CD4-positive, alpha-beta T cell treated with Interleukin-6 at 100 ng/mL for 8 hours (primary cell): ENCODE results near the gene WDFY3.
"Not testable (repeated sequence)": the region's sequence is repeated elsewhere in the genome, so short reads cannot be mapped to it uniquely, and the experiment has no call there.

Experiments
- DNase-seq: peaks from one replicate; pipeline ENCODE4 v3.0.0-alpha.2; 2020; ENCODE audit warnings: mixed read lengths, low spot score

WDFY3 gene

GRCh38 chr4:84673475-84674240 is 292.8 kb downstream of the WDFY3 start:
- DNase-seq, result no peak

DNA sequence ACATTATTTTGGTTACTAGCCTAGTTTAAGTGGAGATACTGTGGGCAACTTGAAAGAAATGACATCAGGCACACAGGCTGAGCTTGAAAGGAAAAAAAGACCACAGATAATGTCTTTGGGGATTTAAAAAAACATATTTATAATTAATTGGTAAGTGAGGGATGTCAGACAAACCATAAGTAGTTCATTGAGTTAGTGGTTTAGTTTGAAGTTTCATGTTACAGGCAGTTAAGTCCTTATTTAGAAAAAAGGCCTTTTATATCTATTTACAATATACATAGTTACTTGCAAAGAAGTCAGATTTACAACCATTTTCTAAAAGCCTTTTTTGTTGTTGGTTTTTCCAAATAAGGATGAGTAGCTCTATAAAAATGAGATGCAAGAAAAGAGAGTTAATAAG is 294.3 kb downstream of the WDFY3 start:
- DNase-seq, result no peak

- no peak for DNase-seq
These were observed 297.3 kb downstream of the WDFY3 start for GRCh38 chr4:84669201-84669600.

- no peak for DNase-seq
These were observed 300.1 kb downstream of the WDFY3 start for GRCh38 chr4:84666439-84666838.

DNA sequence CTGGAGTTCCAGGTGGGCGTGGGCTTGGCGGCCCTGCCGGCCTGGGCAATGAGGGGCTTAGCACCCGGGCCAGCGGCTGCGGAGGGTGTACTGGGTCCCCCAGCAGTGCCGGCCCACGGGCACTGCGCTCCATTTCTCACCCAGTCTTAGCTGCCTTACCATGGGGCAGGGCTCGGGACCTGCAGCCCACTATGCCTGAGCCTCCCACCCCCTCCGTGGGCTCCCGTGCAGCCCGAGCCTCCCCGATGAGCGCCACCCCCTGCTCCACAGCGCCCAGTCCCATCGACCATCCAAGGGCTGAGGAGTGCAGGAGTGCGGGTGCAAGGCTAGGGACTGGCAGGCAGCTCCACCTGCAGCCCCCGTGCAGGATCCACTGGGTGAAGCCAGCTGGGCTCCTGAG is 301.7 kb downstream of the WDFY3 start:
- DNase-seq, result not testable (repeated sequence)

- DNase-seq, result no peak
These were observed 305.1 kb downstream of the WDFY3 start for GRCh38 chr4:84661191-84661939.

DNA sequence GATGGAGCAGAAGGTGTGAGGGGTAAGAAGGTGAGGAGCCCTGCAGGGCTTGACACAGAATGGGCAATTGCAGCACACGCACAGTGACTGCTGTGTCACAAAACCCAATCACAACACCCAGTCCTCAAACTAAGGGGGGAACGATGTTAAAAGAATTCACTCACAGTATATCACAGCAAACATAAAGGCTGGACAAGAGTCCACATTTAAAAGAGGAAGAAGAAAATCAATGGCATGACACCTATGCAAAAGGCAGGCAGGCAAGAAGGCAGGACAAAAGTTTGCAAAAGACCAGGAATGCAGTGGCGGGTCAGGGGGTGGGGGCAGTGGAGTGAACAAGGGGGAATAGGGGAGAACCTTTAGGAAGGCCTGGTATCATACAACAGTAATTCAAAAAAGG is 305.9 kb downstream of the WDFY3 start:
- DNase-seq, result no peak

DNA sequence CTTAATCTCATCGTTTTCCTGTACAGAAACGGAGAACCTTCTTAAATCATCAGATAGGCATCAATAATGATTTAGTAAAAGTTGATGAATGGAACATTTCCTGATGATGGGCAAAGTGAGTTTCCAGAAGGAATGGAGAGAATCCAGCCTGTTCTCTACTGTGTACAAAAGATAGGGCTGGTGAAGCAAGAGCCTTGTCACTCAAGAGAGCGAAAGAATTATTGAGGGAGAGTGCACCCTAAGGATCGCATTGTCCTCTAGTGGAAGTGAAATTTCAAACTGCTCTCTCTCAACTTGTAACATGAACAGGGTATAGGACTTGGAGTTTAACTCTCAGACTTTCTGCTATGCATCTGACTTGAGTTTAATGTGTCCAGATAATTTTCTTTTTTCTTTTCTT is 314.0 kb downstream of the WDFY3 start:
- no peak for DNase-seq

DNA sequence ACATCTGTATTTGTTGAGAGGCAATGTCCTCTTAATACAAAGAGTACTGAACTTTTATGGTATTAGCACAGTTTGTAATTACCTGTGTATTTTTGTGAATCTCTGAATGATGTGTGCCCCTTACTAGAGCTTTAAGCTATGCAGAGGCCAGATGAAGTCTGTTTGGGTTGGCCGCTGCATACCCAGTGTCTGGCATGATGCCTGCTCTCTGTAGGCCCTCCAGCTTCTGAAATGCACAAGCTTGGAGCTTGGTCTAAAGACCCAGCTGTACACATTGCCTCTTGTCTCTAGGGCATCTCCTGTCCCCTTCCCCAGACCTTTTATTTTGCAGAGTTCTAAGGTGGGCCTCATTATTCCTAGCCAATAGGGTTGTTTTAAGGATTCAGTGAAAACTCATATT is 315.0 kb downstream of the WDFY3 start:
- DNase-seq, result no peak

GRCh38 chr4:84648863-84649647 is 317.4 kb downstream of the WDFY3 start:
- no peak for DNase-seq

DNA sequence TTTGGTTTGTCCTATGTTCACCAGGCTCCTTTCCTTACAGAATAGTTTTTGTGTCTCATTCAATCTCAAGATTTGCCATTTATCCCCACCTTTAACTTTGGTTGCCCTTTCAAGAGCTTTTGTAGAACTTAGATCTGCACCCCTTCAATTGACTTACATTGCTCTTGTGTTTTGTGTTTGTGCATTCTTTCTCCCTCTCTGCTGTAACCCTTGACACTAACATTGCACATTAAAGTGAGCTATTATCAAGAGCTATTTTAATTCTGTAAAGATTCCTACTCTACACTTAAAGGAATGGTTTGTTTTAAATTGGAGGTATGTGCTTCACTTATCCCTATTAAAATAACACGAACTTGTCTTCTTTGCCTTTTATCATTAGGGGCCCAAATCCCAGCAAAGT is 318.3 kb downstream of the WDFY3 start:
- DNase-seq, result no peak

GRCh38 chr4:84647312-84647884 is 319.1 kb downstream of the WDFY3 start:
- DNase-seq, result no peak

- DNase-seq, result no peak
These were observed 322.4 kb downstream of the WDFY3 start for GRCh38 chr4:84644087-84644486.

- DNase-seq, result no peak
These were observed 327.3 kb downstream of the WDFY3 start for GRCh38 chr4:84639145-84639544.

- DNase-seq, result no peak
These were observed 328.4 kb downstream of the WDFY3 start for GRCh38 chr4:84638092-84638491.

GRCh38 chr4:84634961-84635360 is 331.5 kb downstream of the WDFY3 start:
- DNase-seq, result no peak

DNA sequence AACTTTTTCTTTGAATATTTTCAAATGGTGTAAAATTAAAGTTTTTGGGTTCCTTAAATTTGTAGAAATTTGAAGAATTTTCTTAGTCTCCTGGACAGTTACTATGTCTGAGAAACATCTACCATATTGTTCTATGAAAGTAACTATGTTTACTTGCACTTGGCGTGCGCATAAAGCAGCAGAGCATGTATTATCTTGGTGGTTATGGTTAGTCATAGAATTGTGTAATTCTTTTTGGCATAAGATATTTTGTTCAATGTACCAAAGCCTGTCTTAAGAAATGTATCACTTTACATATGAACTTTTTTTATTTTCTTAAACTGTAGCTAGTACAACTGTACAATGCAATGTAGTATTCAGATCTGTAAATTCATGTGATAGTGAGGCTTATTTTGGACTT is 334.4 kb downstream of the WDFY3 start:
- DNase-seq, result no peak

DNA sequence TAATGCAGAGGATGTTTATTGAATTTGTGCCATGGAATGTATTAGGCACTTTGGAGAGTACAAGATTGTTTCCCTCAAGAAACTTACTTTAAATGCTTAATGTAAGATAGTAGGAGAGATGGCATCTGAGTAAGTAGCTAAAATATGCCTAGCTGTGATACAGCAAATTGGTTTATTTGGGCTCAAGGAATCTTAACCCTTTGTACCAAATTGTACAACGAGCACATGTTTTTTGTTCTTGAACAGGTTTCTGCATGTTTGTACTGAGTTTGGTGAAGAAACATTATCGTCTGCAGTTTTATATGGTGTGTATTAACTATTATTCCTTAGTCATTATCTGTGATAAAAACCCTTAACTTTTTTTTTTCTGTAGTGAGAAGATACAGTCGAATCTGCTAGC is 334.9 kb downstream of the WDFY3 start:
- no peak for DNase-seq

DNA sequence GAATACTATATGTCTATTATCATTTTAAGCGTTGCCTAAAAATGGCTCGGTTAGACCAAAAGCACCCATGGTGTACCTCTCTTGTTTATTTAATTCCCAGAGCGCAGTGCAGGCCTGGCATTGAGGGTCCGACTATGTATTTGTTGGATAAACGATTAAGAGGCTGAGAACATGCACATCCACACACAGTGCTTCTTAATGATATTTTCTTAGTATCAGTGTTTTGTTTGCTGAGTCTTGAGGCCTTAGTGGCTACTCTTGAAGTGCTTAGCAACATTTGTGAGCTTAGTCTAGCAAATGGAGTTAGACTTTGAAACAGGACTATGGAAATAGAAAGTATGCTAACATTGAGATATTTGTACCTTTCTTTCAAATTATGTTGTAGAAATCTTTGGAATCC is 339.8 kb downstream of the WDFY3 start:
- no peak for DNase-seq

- no peak for DNase-seq
These were observed 342.8 kb downstream of the WDFY3 start for GRCh38 chr4:84623661-84624060.

DNA sequence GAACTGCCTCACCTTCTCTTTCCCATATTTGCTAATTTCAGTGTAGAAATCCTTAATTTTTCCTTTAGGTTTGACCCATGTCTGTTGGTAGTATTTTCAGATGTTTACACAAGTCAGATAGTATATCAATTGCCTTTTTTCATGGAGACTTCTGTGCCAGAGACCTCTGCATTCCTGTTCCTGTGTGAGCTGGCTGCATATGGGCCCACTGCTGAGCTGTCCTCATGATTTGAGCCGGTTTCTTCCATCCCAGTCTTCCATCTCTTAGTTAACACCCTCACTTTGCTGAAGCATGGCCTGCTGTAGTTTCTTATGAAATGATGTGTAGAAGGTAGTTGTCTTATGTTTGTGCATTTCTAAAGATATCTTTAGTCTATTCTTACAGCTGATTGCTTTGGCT is 343.5 kb downstream of the WDFY3 start:
- no peak for DNase-seq
